Embryonic facial prominence (tissue), 1 donor: ENCODE data around the gene MATN3.
"Not testable (repeated sequence)": the region's sequence is repeated elsewhere in the genome, so short reads cannot be mapped to it uniquely, and the experiment has no call there.

Experiments
- DNase-seq: peaks from one replicate; pipeline ENCODE4 v3.0.0-alpha.2; 2016; ENCODE audit errors: extremely low spot score

MATN3 gene, protein sequence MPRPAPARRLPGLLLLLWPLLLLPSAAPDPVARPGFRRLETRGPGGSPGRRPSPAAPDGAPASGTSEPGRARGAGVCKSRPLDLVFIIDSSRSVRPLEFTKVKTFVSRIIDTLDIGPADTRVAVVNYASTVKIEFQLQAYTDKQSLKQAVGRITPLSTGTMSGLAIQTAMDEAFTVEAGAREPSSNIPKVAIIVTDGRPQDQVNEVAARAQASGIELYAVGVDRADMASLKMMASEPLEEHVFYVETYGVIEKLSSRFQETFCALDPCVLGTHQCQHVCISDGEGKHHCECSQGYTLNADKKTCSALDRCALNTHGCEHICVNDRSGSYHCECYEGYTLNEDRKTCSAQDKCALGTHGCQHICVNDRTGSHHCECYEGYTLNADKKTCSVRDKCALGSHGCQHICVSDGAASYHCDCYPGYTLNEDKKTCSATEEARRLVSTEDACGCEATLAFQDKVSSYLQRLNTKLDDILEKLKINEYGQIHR

DNA sequence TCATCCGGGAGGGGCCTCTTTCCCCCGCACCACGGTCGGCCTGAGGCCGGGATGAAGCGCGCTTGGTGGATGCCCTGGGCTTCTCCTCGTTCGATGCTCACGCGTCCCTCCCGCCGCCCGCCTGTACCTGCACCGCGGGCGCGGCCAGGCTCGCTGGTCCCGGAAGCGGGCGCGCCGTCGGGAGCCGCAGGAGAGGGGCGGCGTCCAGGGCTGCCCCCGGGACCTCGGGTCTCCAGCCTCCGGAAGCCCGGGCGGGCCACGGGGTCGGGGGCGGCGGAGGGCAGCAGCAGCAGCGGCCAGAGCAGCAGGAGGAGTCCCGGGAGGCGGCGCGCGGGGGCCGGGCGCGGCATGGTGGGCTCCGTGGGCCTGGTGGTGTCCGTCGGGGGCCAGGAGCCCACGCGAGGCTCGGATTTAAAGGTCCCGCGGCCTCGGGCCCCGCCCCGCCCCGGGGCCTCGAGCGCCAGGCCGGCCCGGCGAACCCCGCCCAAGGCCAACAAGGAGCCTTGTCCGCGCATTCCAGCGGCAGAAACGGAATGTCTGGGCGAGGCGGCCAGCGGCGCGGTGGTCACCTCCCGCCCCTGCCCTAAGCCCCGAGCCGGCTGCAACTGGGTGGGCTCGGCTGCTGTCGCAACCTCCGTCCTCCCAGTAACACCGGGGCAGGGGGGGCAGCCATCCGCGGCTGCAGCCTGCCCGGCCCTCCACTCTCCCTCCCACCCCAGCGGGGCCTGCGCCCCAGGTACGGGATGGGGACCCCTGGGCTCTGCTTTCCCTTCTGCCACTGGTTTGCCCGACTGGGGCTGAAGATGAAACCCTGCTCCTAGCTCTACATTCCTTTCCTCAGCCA lies at the start of gene MATN3:
Gene MATN3, minus strand, starts transcription at position 387 of the 844 bp plus-strand sequence. Its CDS starts 37 bp downstream, at position 350.
- no peak for DNase-seq

DNA sequence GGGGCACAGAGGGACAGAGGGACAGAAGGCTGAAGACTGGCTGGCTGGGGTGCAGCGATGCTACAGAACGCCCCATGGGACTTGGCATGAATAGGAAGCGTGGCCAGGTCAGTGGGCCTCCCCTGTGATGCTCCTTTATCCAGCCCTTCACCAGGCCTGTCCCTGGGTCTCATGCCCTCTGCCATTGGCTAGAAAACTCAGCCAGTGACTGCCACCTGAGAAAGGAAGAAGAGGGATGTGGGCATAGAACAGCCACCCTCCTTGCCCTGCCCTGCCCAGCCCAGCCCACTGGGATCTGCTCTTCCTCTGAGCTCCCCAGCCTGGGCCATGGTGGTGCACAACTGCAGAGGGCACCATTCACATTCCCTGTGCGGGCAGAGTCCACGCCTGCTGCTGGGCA lies 49.5 kb upstream of the MATN3 start:
- DNase-seq: no peak

DNA sequence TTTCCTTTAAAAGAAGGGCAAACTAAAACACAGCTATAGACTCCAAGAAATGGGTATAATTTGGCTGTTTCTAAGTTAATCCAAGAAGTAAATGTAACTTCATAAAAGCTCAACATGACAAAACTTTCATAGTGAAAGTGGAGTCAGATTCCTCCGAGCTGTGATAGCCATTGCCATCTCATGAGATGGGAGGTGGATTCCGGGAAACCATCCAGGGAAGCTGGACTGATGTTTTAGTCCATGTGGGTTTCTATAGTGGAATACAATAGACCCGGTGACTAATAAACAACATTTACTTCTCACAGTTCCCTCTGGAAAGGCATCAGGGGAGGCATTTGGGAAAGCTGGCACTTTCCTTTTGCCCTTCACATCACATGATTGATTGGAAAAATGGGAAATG lies 49.0 kb upstream of the MATN3 start:
- no peak for DNase-seq

DNA sequence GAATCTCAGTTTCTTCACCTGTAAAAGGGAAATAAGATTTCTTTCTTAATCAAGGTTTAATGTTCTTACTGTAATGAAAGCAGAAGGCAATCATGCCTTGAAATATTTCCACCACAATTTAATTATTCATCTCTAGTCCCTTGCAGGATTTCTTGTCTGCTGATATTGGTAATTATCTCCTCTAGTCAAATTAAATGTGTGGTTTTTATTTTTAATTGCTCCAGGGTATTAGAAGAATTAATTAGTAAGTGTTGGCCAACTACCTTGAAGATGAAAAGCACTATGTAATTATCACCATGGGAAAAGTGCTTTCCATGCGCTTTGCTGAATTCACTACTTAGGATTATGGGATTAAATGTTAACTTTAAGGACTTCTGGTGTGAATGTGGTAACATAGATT lies 47.6 kb upstream of the MATN3 start:
- no peak for DNase-seq

DNA sequence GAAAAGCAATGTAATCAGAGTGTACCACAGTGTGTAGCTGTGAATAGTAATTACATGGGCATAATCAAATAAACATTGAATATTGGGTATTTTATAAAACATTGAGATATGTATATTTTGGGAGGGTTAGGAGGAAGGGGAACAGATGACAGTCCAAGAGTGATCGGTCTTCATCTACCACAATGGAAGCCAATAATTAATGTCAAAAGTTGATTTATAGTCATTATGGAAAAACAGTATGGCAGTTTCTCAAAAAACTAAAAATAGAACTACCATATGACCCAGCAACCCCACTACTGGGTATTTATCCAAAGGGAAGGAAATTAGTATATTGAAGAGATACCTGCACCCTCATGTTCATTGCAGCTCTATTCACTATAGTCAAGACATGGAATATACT lies 44.8 kb upstream of the MATN3 start:
- no peak for DNase-seq

DNA sequence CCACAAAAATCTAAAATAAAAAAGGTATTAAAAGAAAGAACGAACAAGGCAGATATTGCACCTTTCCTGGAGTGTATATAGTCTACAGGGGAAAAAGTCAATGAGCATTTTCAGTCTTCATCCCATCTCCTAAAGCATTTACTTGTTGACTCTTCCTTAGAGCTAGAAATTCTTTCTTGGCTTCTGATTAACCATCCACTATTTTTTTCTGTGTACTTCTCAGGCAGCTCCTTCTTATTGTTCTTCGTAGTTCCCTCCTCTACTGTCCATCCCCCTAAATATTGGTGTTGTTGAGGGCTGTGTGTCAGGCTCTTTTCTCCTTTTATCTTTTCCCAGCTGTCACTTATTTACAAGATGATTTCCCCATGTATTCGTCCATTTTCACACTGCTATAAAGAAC lies 42.5 kb upstream of the MATN3 start:
- no peak for DNase-seq

DNA sequence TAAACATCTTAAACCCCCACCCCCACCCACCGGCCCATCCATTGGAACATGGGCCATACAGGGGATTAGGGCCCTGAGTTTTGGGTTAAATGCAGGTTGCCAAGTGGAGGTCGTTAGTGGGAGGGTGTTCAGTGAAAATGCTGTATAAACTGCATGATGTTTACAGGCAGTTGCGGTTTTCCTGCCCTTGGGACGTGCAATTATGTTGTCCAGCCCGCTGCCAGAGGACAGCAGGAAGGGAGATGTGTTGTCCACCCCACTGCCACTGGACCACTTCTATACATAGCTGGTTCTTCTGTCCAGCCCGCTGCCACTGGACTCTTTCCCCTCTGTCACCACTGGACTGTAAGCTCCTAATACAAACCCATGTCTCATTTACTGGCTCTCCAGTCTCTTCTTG lies 41.7 kb upstream of the MATN3 start:
- no peak for DNase-seq

DNA sequence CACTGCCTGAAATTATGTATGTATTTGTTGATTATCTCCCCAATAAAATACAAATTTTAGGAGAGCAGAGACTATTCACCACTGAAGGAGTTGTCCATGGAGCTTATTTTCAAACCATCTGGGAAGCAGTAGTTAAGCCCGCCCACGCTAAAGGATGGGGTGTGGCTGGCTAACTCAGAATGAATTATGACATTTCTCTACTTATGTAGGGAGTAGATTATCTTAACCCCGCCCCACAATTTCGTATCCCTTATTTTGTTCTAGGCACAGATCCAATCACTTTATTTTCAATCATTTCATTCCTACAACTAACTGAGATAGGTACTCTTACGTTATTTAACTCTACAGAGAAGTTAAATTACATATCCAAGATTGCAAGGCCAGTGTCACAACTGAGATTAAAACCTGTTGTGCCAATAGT lies 40.4 kb upstream of the MATN3 start:
- DNase-seq: peak; percentile 73

DNA sequence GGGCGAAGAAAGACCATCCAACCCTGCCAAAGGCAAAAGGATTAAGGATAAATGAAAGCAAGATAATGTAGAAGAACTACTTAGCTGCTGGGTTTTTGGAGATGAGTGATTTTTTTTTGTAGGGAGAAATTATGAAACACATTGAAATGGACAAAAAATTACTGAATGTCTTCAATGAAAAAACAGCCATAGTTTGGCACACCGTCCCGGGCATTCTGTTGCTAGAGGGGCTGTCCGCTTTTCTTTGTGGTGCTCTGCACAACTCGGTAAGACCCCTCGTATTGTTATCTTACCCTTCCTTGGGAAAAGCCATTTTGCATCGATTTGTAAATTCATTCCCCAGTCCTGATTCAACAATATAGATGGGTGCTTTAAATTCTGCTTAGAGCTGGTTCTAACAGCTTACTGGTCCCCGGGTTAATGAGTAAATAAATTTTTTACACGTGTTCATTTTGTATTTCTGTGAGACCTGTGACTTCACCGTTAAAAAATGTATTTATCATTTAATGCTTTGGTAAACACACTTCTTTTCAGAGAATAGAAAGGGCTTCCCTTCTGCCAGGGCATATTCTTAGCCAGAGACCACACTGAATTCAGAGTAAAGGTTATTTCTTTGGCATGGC lies 39.9 kb upstream of the MATN3 start:
- DNase-seq: peak; percentile 53

DNA sequence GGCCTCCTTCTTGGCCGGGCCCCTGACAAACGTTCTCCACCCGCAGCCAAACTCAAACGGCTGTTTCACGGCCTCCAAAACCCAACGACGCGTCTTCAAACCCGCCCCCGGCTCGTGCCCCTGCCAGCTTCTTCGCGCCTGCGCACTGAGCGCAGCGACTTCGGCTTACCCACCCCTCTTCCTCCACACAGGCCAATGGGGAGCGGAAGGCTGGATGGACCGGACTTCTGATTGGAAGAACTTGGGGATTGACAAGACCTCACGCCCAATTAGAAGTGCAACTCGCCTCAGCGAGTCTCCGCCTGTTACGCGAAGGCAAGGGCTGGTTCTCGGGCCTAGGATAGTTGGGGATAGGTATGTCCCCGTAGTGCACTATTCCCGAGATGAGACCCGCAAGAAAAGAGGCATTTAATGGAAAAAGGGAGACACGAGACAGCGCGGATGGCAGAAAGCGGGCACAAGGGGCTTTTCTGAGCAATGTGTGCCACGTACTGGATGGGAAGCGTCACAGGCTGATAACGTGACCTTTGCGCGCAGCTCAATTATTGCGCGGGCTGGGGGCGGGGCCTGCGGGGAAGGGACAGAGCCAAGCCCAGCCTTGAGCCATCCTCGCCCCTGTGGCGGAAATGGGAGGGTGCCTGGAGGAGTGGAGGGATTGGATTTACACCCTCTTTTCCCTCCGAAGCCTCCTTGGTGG lies 39.2 kb upstream of the MATN3 start, which contains the start of gene LAPTM4A:
Gene LAPTM4A, minus strand, starts transcription at position 97 of the 697 bp plus-strand sequence. CDS start 108 bp downstream, outside the sequence.
- peak; percentile 98 for DNase-seq

DNA sequence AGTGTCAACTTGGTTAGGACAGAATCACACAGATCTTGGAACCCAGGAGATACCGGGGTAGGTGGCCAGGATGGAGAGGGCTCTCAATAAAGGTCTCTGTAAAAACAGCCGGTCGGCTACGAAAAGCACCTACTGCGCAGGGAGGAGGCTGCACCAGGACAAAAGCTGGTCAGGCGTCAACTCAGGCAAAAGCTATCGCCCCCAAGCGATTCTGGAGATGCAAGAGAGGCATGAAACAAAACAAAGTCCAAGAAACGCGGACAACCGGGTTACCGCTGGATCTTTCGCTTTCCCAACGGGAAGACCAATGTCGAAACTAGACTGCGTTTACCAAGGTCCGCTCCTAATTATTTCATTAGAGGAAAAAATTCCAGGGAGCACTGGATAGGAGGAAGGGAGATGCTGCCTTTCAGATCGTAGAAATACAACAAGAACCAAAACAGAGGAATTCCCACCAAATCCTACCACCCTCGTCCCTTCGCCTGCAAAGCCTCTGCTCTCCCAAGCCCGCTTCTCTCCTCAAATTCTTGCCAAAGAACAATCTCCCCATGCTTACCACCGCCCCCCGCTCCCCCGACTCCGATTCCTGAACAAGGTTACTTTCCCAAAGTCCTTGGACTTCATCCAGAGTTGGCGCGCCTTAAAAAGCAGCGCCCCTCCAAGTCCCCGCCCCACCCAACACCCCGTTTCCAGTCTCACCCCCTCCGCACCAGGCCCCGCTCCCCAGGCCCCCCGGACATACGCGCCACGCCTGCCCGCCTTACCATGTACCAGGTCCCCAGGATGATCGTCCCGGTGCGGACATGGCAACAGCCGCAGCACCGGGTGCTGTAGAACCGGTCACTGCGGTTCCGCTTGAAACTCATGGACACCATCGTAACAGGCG lies 38.4 kb upstream of the MATN3 start:
- peak; percentile 46 for DNase-seq

DNA sequence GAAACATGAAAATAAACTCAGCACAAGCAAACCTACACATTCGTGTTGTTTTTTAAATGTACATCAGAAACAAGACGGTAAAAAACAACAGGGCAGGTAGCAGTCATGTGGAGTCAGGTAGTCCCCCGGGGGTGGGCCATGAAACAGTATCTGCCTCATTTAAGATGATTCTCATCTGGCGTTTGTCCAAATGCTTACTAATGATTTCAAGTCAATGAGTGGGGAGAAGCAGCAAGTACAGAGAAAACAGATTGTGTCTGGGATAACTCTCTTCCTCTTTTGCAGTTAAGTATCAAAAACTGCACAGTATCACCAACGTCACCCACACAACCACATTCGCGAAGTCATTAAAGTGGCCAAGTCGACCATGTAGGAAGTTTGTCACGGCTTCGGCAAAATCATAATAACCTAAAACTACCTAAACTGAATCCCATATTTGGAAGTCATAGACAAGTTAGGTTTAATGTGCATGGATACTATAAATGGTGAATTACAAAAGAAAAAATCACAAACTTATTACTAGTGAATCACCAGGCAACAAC lies 37.7 kb upstream of the MATN3 start:
- DNase-seq: no peak

DNA sequence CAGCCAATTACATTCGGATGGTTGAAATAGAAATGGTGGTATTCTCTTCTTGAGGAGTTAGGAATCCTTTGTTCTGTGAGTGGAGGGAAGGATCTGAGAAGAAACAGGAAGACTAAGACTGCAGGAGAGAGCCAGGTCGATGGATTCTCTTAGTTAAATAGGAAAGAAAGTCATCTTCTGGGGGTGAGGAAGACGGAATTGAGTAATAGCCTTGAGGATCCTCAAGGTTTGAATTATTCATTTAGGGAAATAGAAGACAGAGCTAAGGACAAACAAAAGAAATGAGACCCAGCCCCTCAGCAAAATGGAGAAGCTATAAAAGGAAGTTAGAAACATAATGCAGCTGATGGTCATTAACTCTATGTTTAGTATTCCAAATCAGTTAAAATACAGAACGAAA lies 37.2 kb upstream of the MATN3 start:
- DNase-seq: no peak

DNA sequence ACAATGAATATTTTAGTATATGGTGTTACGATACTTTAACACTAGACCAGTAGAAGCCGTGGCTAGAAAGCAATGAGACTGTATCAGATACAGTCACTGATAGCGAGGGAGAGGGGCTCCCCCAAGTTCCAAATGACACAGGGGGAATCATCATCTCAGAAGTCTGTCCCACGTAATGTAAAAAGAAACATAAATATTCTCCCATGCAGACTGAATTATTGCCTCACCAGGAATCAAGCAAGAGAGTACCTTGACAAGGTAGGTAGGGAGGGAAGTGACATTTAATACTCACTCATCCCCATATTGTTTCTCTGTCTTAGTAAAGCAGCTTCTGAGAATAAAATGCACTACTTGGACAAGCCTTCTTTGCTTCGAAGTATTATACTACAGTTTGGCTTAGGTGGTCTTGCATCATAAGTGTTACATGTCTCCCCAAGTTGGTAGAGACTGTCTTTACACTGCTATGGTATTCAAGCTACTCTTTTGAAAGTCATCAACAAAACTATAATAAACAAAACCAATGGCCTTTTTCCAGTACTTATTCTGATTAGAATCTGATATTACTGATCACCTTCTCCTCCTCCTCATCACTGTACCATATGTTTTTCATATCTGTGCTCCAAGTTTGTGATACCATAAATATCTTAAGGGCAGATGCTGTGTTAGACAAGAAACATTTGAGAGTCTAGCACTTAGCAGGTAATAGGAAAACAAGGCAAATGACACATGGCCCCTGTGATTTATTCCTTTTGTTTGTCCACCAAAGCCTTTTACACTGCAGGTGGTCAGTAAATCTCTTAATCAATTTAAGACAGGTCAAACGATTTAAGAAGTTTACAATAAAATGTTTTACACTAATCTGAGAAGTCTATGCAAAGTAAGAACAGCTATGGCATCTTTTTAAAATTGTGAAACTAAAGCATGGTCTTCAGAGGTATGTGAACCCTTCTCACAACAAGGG lies 36.3 kb upstream of the MATN3 start:
- DNase-seq: no peak

DNA sequence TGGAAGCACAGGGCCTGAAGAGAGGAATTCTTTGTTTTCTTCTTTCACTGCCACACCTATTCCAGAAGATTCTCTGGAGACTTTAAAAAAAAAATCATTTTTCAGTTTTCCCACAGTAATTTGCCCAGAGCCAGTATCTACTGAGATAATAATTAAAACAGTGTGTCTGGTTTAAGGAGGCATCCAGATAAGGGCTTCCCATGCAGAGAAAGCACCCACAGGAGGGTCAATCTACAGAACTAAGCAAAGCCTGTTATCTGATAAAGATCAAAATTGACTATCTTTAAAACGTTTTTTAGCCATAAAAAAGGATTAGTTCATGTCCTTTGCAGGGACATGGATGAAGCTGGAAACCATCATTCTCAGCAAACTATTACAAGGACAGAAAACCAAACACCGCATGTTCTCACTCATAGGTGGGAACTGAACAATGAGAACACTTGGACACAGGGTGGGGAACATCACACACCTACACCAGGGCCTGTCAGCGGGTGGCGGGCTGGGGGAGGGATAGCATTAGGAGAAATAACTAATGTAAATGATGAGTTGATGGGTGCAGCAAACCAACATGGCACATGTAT lies 33.3 kb upstream of the MATN3 start:
- not testable (repeated sequence) for DNase-seq

DNA sequence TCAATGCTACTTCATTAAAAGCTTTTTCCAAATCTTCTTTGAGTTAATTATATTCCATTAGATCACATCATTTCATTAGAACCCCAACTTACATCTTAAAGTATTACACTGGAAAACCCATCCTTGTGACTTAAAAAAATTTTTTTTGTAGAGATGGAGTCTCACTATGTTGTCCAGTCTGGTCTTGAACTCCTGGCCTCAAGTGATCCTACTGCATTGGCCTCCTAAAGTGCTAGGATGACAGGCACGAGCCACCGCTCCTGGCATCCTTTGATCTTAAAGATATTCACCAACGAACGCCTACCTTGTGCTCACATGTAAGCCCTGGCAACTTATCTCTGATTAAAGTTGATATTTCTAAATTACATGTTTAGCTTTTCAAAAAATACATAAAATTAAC lies 32.3 kb upstream of the MATN3 start:
- DNase-seq: no peak

DNA sequence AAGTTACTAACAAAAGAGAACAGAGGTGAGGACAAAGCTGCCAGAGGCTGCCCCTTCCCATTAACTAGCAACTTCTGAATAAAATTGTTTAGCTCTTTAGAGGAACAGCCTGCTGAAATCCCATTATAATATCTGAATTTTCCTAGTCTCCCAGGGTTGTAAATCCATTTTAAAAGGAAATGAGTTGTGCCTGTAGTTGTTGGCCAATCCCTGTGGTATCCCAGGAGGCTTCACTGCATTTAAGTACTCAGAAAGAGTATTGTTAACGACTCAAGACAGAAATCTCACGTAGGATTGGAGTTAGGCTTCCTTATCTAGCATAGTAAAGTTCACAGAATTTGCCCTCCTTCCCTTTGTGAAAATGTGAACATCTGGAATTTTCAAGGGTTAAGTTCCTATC lies 30.1 kb upstream of the MATN3 start:
- DNase-seq: no peak

DNA sequence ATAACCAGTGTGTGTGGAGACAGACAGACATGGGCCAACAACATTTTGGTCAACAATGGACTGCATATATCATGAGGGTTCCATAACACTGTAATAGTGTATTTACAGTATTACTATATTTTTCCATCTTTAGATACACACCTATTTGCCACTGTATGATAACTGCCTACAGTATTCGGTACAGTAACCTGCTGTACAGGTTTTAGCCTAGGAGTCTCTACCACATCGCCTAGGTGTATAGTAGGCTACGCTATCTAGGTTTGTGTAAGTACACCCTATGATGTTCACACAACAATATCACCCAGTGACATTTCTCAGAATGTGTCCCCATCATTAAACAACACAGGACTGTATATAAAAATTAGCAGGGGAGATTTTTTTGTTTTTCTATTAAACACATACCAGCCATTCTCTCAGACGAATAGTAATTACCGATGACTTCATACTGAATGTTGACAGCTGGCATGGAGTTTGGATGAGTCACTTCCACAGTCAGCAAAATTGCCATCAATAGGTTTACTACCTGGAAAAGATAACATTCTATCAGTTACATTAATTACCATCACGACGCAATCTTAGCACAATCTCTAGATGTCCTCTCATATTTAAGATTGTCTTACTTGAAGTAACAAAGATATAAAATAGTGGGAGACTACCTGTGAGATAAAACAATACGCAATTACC lies 28.2 kb upstream of the MATN3 start:
- no peak for DNase-seq
